GM06990 (cell line): Measurements from ENCODE around the gene MERTK.

Experiments
- DNase-seq: peaks from one replicate; pipeline ENCODE4 v3.0.0-alpha.2; 2011; ENCODE audit not compliant: insufficient read length; ENCODE audit errors: extremely low read depth
- H3K27me3 ChIP-seq: replicated peaks from 2 replicates; pipeline ENCODE4 v1.6.0; 2011; ENCODE audit warnings: low read length; ENCODE audit not compliant: control insufficient read depth, insufficient read depth
- H3K36me3 ChIP-seq: 2 replicates; pipeline ENCODE4 v1.5.1; 2011; ENCODE audit warnings: low read length; ENCODE audit not compliant: control insufficient read depth, insufficient read depth
- H3K4me3 ChIP-seq: replicated peaks from 2 replicates; pipeline ENCODE4 v1.5.1; 2011; ENCODE audit warnings: low read depth, mild to moderate bottlenecking, control low read depth, low read length
- CTCF ChIP-seq: IDR thresholded peaks from 2 replicates; pipeline ENCODE4 v1.5.1; 2011; ENCODE audit warnings: low read length, control low read depth, mild to moderate bottlenecking, inconsistent platforms; ENCODE audit not compliant: insufficient read depth, poor library complexity, severe bottlenecking

MERTK gene

GRCh38 chr2:111917106-111917505, 18.7 kb downstream of the MERTK start:
- no peak for TF ChIP-seq CTCF
- no peaks in the 10 kb centered on the region for H3K27me3 ChIP-seq
- H3K36me3 ChIP-seq = no peaks in the 10 kb centered on the region
- DNase-seq = no peak
- no peak overlapping the region for H3K4me3 ChIP-seq

- no peak for TF ChIP-seq CTCF
- no peak for DNase-seq
These were observed 20.0 kb downstream of the MERTK start for GRCh38 chr2:111918383-111918806.

GRCh38 chr2:111919365-111919764, 21.0 kb downstream of the MERTK start:
- TF ChIP-seq CTCF = peak; percentile 31
- H3K27me3 ChIP-seq = no peaks in the 10 kb centered on the region
- DNase-seq = no peak
- H3K36me3 ChIP-seq = no peaks in the 10 kb centered on the region
- H3K4me3 ChIP-seq = no peak overlapping the region

More at GRCh38 chr2:111918383-111918806, 20.0 kb downstream of the MERTK start:
- Histone ChIP-seq H3K4me3 (no peak overlapping the region), H3K27me3 (no peaks in the 10 kb centered on the region), H3K36me3 (no peaks in the 10 kb centered on the region)

GRCh38 chr2:111919794-111920608, 21.6 kb downstream of the MERTK start:
- TF ChIP-seq CTCF = no peak
- Histone ChIP-seq H3K27me3 (no peaks in the 10 kb centered on the region), H3K36me3 (no peaks in the 10 kb centered on the region), H3K4me3 (no peak overlapping the region)
- no peak for DNase-seq

GRCh38 chr2:111923276-111923804, 24.9 kb downstream of the MERTK start:
- no peaks in the 10 kb centered on the region for H3K27me3 ChIP-seq
- no peak overlapping the region for H3K4me3 ChIP-seq
- H3K36me3 ChIP-seq = no peaks in the 10 kb centered on the region
- no peak for DNase-seq
- no peak for TF ChIP-seq CTCF
